Memory B cell (primary cell): ENCODE measurements around the gene ARHGAP8.
"Not testable (repeated sequence)": the region's sequence is repeated elsewhere in the genome, so short reads cannot be mapped to it uniquely, and the experiment has no call there.

Source experiments
- ATAC-seq: fragments of 150-1000 bp; cut with Tn5 transposase; 2 replicates; pipeline ENCODE4 v1.10.0; 2021; ENCODE audit warnings: low read depth, mild to moderate bottlenecking, moderate library complexity
- DNase-seq, 2 donors: peaks; one replicate each; pipeline ENCODE4 v3.0.0; 2022; ENCODE audit warnings: low spot score in 2 of 2
- H3K27ac Mint-ChIP-seq: one replicate; pipeline ENCODE4 v1.8.0; 2022; ENCODE audit warnings: mild to moderate bottlenecking, moderate library complexity, mixed read lengths
- H3K27me3 Mint-ChIP-seq: one replicate; pipeline ENCODE4 v1.8.0; 2022; ENCODE audit warnings: mixed read lengths
- H3K36me3 Mint-ChIP-seq: one replicate; pipeline ENCODE4 v1.8.0; 2022; ENCODE audit warnings: mild to moderate bottlenecking, mixed read lengths
- H3K4me1 Mint-ChIP-seq: one replicate; pipeline ENCODE4 v1.8.0; 2022; ENCODE audit warnings: mixed read lengths
- H3K4me3 Mint-ChIP-seq: one replicate; pipeline ENCODE4 v1.8.0; 2022; ENCODE audit warnings: mild to moderate bottlenecking, moderate library complexity, mixed read lengths
- H3K9me3 Mint-ChIP-seq: one replicate; pipeline ENCODE4 v1.8.0; 2022; ENCODE audit warnings: mixed read lengths

Gene ARHGAP8

DNA sequence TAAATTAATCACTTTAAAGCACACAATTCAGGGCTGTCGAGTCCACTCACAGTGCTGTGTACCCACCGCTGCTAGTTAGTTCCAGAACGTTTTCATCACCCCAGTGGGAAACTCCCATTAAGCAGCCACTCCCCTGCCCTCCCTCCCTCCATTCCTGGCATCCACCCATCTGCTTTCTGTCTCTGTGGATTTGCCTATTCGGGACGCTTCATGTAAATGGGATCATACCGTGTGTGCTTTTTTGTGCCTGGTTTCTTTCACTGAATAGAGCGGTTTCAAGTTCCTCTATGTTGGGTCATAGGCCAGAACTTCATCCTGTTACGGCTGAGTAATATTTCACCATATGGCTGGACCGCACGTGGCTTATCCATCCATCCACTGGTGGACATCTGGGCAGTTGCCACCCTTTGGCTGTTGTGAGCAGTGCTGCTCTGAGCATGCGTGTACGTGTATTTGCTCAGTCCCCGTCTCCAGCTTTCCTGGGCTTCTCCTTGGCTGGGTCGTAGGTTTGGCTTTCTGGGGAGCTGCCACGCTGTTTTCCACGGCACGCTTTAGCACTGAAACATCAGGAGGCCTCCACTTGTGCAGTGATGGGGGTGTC, 30.1 kb downstream of the ARHGAP8 start:
- Mint-ChIP-seq H3K27ac (no peak overlapping the region), H3K36me3 (no peaks in the 10 kb centered on the region), H3K4me1 (no peaks in the 10 kb centered on the region), H3K9me3 (peaks cover 2% of the 10 kb centered on the region), H3K27me3 (peaks cover 9% of the 10 kb centered on the region), H3K4me3 (no peak overlapping the region)
- ATAC-seq (no peak), DNase-seq (no peak)

DNA sequence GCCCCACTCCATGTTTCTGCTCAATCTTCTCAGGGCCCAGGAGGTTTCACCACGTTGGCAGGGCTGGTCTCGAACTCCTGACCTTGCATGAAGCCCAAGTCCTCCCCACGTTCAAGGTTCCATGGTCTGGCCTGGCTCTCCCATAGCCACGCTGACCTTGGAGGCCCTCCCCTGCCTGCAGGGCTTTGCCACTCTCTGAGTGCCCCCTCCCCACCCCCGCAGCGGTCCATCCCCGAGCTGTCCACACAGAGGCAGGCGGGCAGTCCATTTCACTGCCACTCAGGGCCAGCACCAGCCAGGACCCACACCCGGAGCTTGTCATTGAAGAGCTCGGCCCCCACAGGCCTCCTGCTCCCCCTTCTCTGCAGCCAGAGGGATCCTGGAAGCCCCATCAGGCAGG, 30.7 kb downstream of the ARHGAP8 start:
- Mint-ChIP-seq H3K4me1 (no peaks in the 10 kb centered on the region), H3K27ac (no peak overlapping the region), H3K9me3 (peaks cover 2% of the 10 kb centered on the region), H3K27me3 (peaks cover 9% of the 10 kb centered on the region), H3K36me3 (no peaks in the 10 kb centered on the region), H3K4me3 (no peak overlapping the region)
- ATAC-seq (no peak), DNase-seq (no peak)

DNA sequence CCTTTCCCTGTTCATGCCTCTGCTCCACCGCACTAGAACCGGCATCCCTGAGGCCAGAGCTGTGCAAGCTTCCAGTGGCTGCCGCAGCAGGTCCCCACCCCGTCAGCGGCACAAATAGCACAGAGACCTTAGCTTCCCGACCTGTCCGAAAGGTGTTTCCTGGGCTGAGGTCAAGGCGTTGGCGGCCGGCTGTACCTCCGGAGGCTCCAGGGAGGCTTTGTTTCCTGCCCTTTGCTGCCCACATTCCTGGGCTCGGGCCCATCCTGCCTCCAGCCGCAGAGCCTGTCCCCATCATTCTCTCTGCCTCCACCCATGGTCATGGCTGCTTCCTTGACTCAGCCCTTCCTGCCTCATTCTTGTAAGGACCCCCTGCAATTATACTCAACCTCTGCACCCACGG, 31.2 kb downstream of the ARHGAP8 start:
- Mint-ChIP-seq H3K27ac (no peak overlapping the region), H3K36me3 (no peaks in the 10 kb centered on the region), H3K27me3 (peaks cover 9% of the 10 kb centered on the region), H3K4me1 (no peaks in the 10 kb centered on the region), H3K9me3 (peaks cover 2% of the 10 kb centered on the region), H3K4me3 (no peak overlapping the region)
- ATAC-seq: no peak
- DNase-seq: no peak

DNA sequence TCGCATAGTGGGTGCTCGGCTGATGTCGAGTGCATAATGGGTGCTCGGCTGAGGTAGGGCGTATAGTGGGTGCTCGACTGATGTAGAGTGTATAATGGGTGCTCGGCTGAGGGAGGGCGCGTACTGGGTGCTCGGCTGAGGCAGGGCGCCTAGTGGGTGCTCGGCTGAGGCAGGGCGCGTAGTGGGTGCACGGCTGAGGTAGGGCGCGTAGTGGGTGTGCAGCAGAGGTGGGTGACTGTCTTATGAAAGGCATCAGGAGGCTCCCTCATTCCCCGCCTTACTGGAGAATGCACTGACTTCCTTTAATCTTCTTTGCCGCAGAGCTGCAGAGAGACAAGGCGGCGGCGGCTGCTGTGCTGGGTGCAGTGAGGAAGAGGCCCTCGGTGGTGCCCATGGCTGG, 33.8 kb downstream of the ARHGAP8 start:
- ATAC-seq (no peak), DNase-seq (no peak)
- Mint-ChIP-seq H3K27me3 (peaks cover 14% of the 10 kb centered on the region), H3K9me3 (no peaks in the 10 kb centered on the region), H3K36me3 (no peaks in the 10 kb centered on the region), H3K27ac (no peak overlapping the region), H3K4me1 (no peaks in the 10 kb centered on the region), H3K4me3 (no peak overlapping the region)

DNA sequence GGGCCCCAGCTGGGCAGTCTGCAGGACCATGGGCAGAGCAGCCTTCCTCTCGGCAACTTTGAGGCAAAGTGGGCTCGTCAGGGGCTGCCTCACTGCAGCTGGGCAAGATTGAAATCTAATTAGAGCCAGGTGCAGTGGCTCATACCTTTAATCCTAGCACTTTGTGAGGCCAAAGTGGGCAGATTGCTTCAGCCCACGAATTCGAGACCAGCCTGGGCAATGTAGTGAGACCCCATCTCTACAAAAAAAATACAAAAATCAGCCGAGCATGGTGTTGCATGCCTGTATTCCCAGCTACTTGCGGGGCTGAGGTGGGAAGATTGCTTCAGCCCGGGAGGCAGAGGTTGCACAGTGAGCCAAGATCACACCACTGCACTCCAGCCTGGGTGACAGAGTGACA, 34.2 kb downstream of the ARHGAP8 start:
- DNase-seq: no peak
- Mint-ChIP-seq H3K27me3 (peaks cover 14% of the 10 kb centered on the region), H3K4me3 (no peak overlapping the region)

DNA sequence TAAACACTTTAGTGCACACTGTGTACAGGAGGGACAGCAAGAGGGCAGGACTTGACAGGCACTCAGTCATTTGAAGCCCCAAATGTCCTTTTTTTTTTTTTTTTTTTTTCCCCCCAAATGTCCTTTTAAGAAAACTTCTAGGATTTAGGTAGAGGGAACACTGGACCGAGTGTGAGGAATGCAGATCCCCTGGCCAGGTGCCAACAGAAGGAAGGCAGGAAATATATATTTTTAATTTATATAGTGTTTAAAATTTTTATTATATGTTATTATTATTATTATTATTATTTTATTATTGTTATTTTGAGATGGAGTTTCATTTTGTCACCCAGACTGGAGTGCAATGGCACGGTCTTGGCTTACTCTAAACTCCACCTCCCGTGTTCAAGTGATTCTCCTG, 35.5 kb downstream of the ARHGAP8 start:
- H3K27ac Mint-ChIP-seq: no peak overlapping the region
- no peak for ATAC-seq
- no peaks in the 10 kb centered on the region for H3K36me3 Mint-ChIP-seq
- no peak overlapping the region for H3K4me3 Mint-ChIP-seq
- H3K27me3 Mint-ChIP-seq: peaks cover 12% of the 10 kb centered on the region
- no peaks in the 10 kb centered on the region for H3K9me3 Mint-ChIP-seq
- DNase-seq: no peak
- H3K4me1 Mint-ChIP-seq: no peaks in the 10 kb centered on the region

More for the DNA sequence above, 34.2 kb downstream of the ARHGAP8 start:
- Mint-ChIP-seq H3K27ac (no peak overlapping the region), H3K4me1 (no peaks in the 10 kb centered on the region), H3K9me3 (no peaks in the 10 kb centered on the region), H3K36me3 (no peaks in the 10 kb centered on the region)
- ATAC-seq: no peak

DNA sequence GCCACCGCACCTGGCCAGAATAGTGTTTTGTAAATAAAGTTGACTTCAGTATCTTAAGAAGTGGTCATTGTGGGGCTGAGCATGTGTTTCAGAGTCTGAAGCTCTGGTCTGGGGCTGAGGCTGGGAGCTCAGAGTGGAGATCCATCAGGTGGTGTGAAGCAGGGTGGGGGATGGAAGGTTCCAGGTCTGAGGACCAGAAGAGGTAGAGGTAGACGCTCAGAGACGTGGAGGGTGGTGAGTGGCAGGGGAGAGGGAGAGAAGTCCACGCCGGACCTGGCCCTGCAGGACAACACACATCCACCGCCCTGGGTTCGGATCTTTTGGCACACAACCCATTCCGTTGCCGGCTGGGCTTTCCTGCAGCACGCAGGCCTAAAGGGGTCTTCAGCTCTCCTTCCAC, 40.7 kb downstream of the ARHGAP8 start:
- peaks cover 4% of the 10 kb centered on the region for H3K27me3 Mint-ChIP-seq
- H3K4me3 Mint-ChIP-seq: no peak overlapping the region
- no peaks in the 10 kb centered on the region for H3K9me3 Mint-ChIP-seq
- H3K4me1 Mint-ChIP-seq: no peaks in the 10 kb centered on the region
- no peak overlapping the region for H3K27ac Mint-ChIP-seq
- DNase-seq (no peak), ATAC-seq (no peak)
- H3K36me3 Mint-ChIP-seq: no peaks in the 10 kb centered on the region

DNA sequence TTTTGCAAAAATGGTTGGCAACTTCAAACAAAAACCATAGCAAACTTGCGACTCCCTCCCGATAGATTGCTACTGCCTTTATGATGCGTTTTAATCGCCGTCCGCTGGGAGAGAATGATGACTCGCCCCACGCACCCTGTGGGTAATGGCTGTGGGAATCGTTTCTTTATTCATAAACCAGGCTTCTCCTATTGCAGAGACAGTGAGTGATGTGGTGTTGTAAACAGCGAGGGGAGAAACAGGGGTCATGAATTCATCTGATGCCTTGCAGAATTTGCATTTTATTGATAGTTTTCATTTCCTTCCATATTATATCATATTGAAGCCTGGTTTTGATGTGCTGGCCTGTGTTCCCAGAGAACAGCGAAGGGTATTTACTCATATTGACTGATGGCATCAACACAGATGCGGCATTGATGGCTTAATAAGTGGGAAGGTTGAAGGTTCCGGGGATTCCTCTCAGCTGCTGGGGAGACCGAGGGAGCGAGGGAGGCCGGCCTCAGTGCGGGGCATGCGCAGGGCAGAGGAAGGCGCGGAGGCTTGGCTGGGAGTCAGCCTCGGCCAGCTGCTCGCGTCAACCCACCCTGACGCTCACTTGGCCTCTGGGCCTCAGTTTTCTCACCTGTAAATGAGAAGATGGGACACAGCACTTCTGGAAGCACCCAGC, 41.3 kb downstream of the ARHGAP8 start:
- H3K4me1 Mint-ChIP-seq: no peaks in the 10 kb centered on the region
- ATAC-seq: no peak
- H3K4me3 Mint-ChIP-seq: no peak overlapping the region
- no peaks in the 10 kb centered on the region for H3K36me3 Mint-ChIP-seq
- H3K27ac Mint-ChIP-seq: no peak overlapping the region
- H3K27me3 Mint-ChIP-seq: peaks cover 4% of the 10 kb centered on the region
- DNase-seq: no peak
- no peaks in the 10 kb centered on the region for H3K9me3 Mint-ChIP-seq

DNA sequence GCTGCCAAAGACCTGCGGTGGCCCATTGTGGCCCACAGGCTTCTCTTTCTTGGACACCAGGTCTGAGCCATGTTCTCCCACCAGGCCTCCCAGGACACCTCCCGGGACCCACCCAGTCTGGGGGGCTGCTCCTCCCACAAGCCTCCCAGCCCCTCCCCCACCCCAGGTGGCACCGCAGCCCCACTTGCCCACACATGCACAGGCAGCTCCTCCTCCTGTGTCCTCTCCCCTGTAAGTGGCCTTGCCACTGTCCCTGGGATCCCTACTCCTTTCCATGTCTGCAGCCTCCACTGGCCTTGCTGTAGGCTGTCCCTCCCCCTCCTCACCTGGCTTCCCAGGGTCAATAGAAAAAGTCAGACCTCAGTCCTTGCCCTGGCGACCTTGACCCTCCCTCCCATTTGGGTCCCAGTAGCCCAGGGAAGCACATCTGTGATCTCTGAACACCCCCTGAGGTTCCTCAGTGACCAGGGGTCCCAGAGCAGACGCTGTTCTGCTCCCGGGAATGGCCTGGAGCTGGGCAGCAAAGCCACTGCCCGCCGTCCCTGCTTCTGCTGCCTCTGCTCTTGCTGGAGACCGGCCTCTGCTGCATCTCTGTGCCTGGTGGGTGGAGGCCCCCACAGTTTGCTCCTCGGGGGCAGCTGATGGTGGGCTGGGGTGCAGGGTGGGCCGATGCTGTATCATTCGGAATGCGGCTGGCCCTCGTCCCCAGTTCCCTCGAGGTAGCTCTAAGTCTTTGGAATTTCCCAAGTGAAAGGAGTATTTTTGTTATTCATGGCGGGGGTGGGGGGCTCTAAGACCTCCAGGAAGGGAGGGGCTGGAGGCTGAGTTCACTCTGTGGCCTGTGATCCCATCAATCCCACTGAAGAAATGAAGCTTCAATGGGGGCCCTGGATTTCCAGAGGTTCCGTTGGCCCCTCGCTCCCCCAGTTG, 43.6 kb downstream of the ARHGAP8 start:
- Mint-ChIP-seq H3K9me3 (no peaks in the 10 kb centered on the region), H3K4me3 (no peak overlapping the region), H3K27ac (no peak overlapping the region), H3K27me3 (peaks cover 3% of the 10 kb centered on the region), H3K36me3 (no peaks in the 10 kb centered on the region), H3K4me1 (no peaks in the 10 kb centered on the region)
- no peak for DNase-seq
- no peak for ATAC-seq

DNA sequence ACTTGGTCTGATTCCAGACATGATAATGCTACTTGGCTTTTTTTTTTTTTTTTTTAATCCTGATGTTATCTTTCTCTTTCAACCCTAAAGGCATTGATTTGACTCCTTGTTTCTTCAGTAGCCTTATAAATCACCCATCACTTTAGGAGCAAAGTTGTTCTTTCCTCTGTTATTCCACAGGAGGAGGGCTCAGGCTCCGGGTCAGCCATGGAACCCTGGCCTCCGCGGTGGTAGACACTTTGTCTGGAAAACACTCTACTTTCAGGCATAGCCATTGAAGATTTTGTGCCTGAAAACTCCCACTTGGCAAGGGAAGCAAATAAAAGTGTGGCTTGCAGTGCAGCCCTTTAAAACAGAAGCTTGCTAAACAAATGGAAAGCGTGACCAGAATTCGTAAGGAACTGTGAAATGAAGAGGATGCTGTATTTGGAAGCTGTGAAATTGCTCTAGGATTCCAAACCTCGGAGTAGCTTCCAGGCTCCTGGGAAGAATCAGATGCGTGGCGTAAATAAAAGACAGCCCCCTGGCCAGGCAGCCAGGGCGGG, 44.9 kb downstream of the ARHGAP8 start:
- Mint-ChIP-seq H3K27me3 (peaks cover 5% of the 10 kb centered on the region), H3K27ac (no peak overlapping the region), H3K9me3 (no peaks in the 10 kb centered on the region), H3K36me3 (no peaks in the 10 kb centered on the region), H3K4me3 (no peak overlapping the region), H3K4me1 (no peaks in the 10 kb centered on the region)
- DNase-seq (no peak), ATAC-seq (no peak)

DNA sequence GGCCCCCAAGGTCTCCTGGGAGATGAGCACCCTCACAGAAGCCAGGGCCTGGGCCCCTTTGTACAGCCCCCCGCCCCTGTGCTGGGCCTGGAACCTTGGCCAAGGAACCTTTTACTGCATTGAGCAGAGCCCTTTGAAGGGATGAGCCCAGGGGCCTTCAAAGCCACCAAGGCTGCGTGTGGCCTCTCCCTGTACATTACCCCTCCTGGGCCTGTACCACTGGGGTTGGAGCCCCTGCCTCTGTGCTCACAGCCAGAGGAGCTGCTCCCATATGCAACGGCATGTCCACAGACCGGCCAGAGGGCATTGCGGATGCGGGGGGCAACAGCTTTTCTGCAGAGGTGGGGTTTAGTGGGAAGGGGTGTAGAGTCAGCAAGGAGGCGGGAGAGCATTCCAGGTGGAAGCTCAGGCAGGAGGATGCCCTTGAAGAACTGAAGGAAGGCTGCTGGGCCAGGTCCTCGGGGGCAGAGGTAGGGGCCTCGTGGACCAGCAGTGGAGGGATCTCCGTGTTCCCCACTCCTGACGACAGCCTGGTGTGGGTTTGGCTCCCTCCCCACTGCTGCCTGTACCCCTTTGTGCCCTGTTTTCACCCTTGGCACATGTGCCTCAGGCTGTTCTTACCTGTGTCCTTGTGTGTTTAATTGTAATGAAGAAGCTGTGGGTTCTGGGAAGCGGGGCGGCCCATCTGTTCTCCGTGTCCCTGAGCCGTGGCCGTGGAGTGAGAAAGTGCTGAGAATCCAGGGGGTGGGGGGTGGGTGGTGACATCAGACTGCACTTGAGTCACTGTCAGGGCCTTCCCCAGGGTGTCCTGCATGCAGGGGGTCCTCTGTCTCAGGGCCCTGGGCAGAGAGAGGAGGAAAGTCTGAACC, 46.9 kb downstream of the ARHGAP8 start:
- no peaks in the 10 kb centered on the region for H3K36me3 Mint-ChIP-seq
- DNase-seq: no peak
- H3K27me3 Mint-ChIP-seq: peaks cover 13% of the 10 kb centered on the region
- H3K4me1 Mint-ChIP-seq: no peaks in the 10 kb centered on the region
- no peak for ATAC-seq
- no peak overlapping the region for H3K4me3 Mint-ChIP-seq
- H3K27ac Mint-ChIP-seq: no peak overlapping the region
- no peaks in the 10 kb centered on the region for H3K9me3 Mint-ChIP-seq

DNA sequence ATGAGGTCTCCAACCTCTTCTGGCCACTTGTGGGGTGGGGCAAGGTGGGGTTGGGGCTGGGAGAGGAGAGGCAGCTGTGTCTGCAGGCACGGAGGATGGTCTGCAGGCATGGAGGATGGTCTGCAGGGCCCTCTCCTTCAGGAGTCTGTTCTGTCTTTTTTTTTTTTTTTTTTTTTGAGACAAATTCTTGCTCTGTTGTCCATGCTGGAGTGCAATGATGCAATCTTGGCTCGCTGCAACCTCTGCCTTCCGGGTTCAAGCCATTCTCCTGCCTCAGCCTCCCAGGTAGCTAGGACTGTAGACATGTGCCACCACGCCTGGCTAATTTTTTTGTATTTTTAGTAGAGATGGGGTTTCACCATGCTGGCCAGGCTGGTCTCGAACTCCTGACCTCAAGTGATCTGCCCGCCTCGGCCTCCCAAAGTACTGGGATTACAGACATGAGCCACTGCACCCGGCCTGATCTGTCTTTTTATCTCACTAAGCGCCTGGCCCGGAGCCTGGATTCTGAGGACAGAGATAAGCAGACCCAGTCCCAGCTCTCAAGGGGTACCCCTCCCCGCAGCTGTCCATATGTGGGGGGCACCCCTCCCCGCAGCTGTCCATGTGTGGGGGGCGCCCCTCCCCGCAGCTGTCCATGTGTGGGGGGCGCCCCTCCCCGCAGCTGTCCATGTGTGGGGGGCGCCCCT, 47.7 kb downstream of the ARHGAP8 start:
- not testable (repeated sequence) for H3K9me3 Mint-ChIP-seq, ATAC-seq, H3K27ac Mint-ChIP-seq, H3K36me3 Mint-ChIP-seq, DNase-seq, H3K4me1 Mint-ChIP-seq, H3K4me3 Mint-ChIP-seq
- H3K27me3 Mint-ChIP-seq: peaks cover 14% of the 10 kb centered on the region

DNA sequence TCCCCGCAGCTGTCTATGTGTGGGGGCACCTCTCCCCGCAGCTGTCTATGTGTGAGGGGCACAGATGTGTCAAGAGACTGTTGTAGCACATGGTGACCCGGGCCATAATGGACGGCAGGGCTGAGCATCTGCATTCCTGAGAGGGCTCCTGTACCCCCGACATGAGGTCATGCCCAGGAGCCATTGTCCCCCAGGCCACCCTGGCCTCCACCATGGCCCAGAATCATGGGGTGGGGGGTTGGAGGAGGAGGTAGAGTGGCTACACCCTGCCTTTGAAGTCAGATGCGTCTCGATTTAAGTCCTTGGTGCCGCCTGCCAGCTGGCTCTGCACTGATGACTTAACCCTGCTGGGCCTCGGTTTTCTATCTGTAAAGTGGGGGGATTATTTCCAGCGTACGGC, 49.1 kb downstream of the ARHGAP8 start:
- Mint-ChIP-seq H3K36me3 (no peaks in the 10 kb centered on the region), H3K4me3 (no peak overlapping the region), H3K9me3 (no peaks in the 10 kb centered on the region), H3K27ac (no peak overlapping the region), H3K4me1 (no peaks in the 10 kb centered on the region), H3K27me3 (peaks cover 15% of the 10 kb centered on the region)
- ATAC-seq: no peak
- no peak for DNase-seq
